GM23248 (cell line): ENCODE measurements around the gene CACNA2D2.

ENCODE experiments used
- EZH2 ChIP-seq: fragments of 200-600 bp; sonication (generic); IDR thresholded peaks from 2 replicates; pipeline ENCODE4 v1.6.1; 2018; ENCODE audit warnings: antibody characterized with exemption, mild to moderate bottlenecking; ENCODE audit not compliant: insufficient read depth, poor library complexity, severe bottlenecking
- EZH2phosphoT487 ChIP-seq: fragments of 200-600 bp; sonication (generic); IDR thresholded peaks from 2 replicates; pipeline ENCODE4 v1.6.1; 2018; ENCODE audit warnings: antibody characterized with exemption, moderate library complexity, mild to moderate bottlenecking, low read depth; ENCODE audit not compliant: insufficient read depth

DNA sequence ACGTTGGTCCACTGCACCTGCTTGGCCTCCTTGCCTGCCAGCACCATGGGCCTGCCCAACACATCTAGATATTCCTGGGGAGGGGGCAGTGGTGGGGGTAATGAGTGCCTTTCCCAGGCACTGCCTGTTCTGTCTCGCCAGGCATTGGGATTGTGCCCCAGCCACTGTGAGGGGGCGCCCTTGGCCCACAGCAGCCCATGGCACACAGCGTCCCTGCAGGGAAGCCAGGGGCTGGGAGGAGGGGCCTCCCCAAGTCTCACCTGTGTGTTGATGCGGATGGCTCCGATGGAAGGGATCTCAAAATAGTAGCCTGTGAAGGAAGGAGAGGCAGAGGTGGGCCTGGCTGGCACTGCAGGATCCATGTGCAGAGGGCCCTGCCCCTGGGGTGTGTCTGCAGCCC is 125.4 kb downstream of the CACNA2D2 start:
- TF ChIP-seq EZH2 (no peak), EZH2phosphoT487 (no peak)
